Measurements from ENCODE around the gene HS2ST1. TPM values are rescaled to one million over a fixed set of nuclear protein-coding genes. Genes with fewer than 3 reads are reported as not detected.
"Not testable (repeated sequence)": the region's sequence is repeated elsewhere in the genome, so short reads cannot be mapped to it uniquely, and the experiment has no call there.

HS2ST1 gene
- total RNA-seq, 1 experiment from 2014 or later: 18.3 TPM

GRCh38 chr1:87027561-87027960 is 113.1 kb downstream of the HS2ST1 start:
- H3K27ac ChIP-seq; H3K36me3 ChIP-seq; H3K4me3 ChIP-seq; DNase-seq (ENCODE audit: low read depth in 1 of 2, low spot score in 2 of 2); H3K4me1 ChIP-seq (replicated peaks); H3K9me3 ChIP-seq (replicated peaks); H3K27me3 ChIP-seq (replicated peaks): not testable (repeated sequence)

GRCh38 chr1:87028576-87028975 is 114.1 kb downstream of the HS2ST1 start:
- H3K27me3 ChIP-seq (replicated peaks): no peaks in the 10 kb centered on the region
- H3K27ac ChIP-seq: no peak overlapping the region
- no peaks in the 10 kb centered on the region for H3K36me3 ChIP-seq
- DNase-seq (ENCODE audit: low read depth in 1 of 2, low spot score in 2 of 2): no peak
- no peak overlapping the region for H3K4me3 ChIP-seq
- H3K9me3 ChIP-seq (replicated peaks): no peaks in the 10 kb centered on the region
- H3K4me1 ChIP-seq (replicated peaks): no peaks in the 10 kb centered on the region

- Histone ChIP-seq H3K4me3 (no peak overlapping the region), H3K9me3 (replicated peaks) (no peaks in the 10 kb centered on the region), H3K36me3 (no peaks in the 10 kb centered on the region), H3K27ac (no peak overlapping the region), H3K4me1 (replicated peaks) (no peaks in the 10 kb centered on the region), H3K27me3 (replicated peaks) (no peaks in the 10 kb centered on the region)
- no peak for DNase-seq (ENCODE audit: low read depth in 1 of 2, low spot score in 2 of 2)
Observed at GRCh38 chr1:87030740-87031690, 116.6 kb downstream of the HS2ST1 start.

- DNase-seq (ENCODE audit: low read depth in 1 of 2, low spot score in 2 of 2): no peak
- H3K27me3 ChIP-seq (replicated peaks): no peaks in the 10 kb centered on the region
- H3K4me1 ChIP-seq (replicated peaks): no peaks in the 10 kb centered on the region
- H3K27ac ChIP-seq: no peak overlapping the region
- H3K9me3 ChIP-seq (replicated peaks): no peaks in the 10 kb centered on the region
- no peak overlapping the region for H3K4me3 ChIP-seq
- no peaks in the 10 kb centered on the region for H3K36me3 ChIP-seq
Observed at GRCh38 chr1:87034351-87034750, 119.9 kb downstream of the HS2ST1 start.

- no peaks in the 10 kb centered on the region for H3K9me3 ChIP-seq (replicated peaks)
- no peaks in the 10 kb centered on the region for H3K27me3 ChIP-seq (replicated peaks)
- H3K36me3 ChIP-seq: no peaks in the 10 kb centered on the region
- no peaks in the 10 kb centered on the region for H3K4me1 ChIP-seq (replicated peaks)
- DNase-seq (ENCODE audit: low read depth in 1 of 2, low spot score in 2 of 2): no peak
- no peak overlapping the region for H3K27ac ChIP-seq
- no peak overlapping the region for H3K4me3 ChIP-seq
Observed at GRCh38 chr1:87039096-87039495, 124.7 kb downstream of the HS2ST1 start.

- no peaks in the 10 kb centered on the region for H3K27me3 ChIP-seq (replicated peaks)
- H3K4me3 ChIP-seq: no peak overlapping the region
- no peak overlapping the region for H3K27ac ChIP-seq
- no peak for DNase-seq (ENCODE audit: low read depth in 1 of 2, low spot score in 2 of 2)
- H3K9me3 ChIP-seq (replicated peaks): no peaks in the 10 kb centered on the region
- H3K36me3 ChIP-seq: no peaks in the 10 kb centered on the region
- H3K4me1 ChIP-seq (replicated peaks): no peaks in the 10 kb centered on the region
Observed at GRCh38 chr1:87042111-87042811, 127.8 kb downstream of the HS2ST1 start.

GRCh38 chr1:87044424-87044823 is 130.0 kb downstream of the HS2ST1 start:
- H3K9me3 ChIP-seq (replicated peaks): no peaks in the 10 kb centered on the region
- H3K4me1 ChIP-seq (replicated peaks): no peaks in the 10 kb centered on the region
- no peaks in the 10 kb centered on the region for H3K36me3 ChIP-seq
- no peak overlapping the region for H3K27ac ChIP-seq
- no peak for DNase-seq (ENCODE audit: low read depth in 1 of 2, low spot score in 2 of 2)
- H3K4me3 ChIP-seq: no peak overlapping the region
- no peaks in the 10 kb centered on the region for H3K27me3 ChIP-seq (replicated peaks)

GRCh38 chr1:87044840-87045239 is 130.4 kb downstream of the HS2ST1 start:
- Histone ChIP-seq H3K4me3 (no peak overlapping the region), H3K4me1 (replicated peaks) (no peaks in the 10 kb centered on the region), H3K36me3 (no peaks in the 10 kb centered on the region), H3K27me3 (replicated peaks) (no peaks in the 10 kb centered on the region), H3K27ac (no peak overlapping the region), H3K9me3 (replicated peaks) (no peaks in the 10 kb centered on the region)
- no peak for DNase-seq (ENCODE audit: low read depth in 1 of 2, low spot score in 2 of 2)

- Histone ChIP-seq H3K4me1 (replicated peaks) (no peaks in the 10 kb centered on the region), H3K27ac (no peak overlapping the region), H3K36me3 (no peaks in the 10 kb centered on the region), H3K9me3 (replicated peaks) (no peaks in the 10 kb centered on the region), H3K27me3 (replicated peaks) (no peaks in the 10 kb centered on the region), H3K4me3 (no peak overlapping the region)
- no peak for DNase-seq (ENCODE audit: low read depth in 1 of 2, low spot score in 2 of 2)
Observed at GRCh38 chr1:87045761-87046304, 131.4 kb downstream of the HS2ST1 start.

GRCh38 chr1:87046951-87047350 is 132.5 kb downstream of the HS2ST1 start:
- no peaks in the 10 kb centered on the region for H3K4me1 ChIP-seq (replicated peaks)
- H3K4me3 ChIP-seq: no peak overlapping the region
- H3K36me3 ChIP-seq: no peaks in the 10 kb centered on the region
- no peaks in the 10 kb centered on the region for H3K27me3 ChIP-seq (replicated peaks)
- H3K27ac ChIP-seq: no peak overlapping the region
- no peak for DNase-seq (ENCODE audit: low read depth in 1 of 2, low spot score in 2 of 2)
- no peaks in the 10 kb centered on the region for H3K9me3 ChIP-seq (replicated peaks)

- H3K27ac ChIP-seq: no peak overlapping the region
- no peaks in the 10 kb centered on the region for H3K27me3 ChIP-seq (replicated peaks)
- H3K9me3 ChIP-seq (replicated peaks): no peaks in the 10 kb centered on the region
- H3K4me3 ChIP-seq: no peak overlapping the region
- no peaks in the 10 kb centered on the region for H3K36me3 ChIP-seq
- DNase-seq (ENCODE audit: low read depth in 1 of 2, low spot score in 2 of 2): no peak
- H3K4me1 ChIP-seq (replicated peaks): no peaks in the 10 kb centered on the region
Observed at GRCh38 chr1:87048237-87048636, 133.8 kb downstream of the HS2ST1 start.

- no peaks in the 10 kb centered on the region for H3K4me1 ChIP-seq (replicated peaks)
Observed at GRCh38 chr1:87051965-87052364, 137.5 kb downstream of the HS2ST1 start.

GRCh38 chr1:87052400-87052799 is 138.0 kb downstream of the HS2ST1 start:
- H3K27ac ChIP-seq: no peak overlapping the region
- H3K36me3 ChIP-seq: no peaks in the 10 kb centered on the region
- no peak overlapping the region for H3K4me3 ChIP-seq
- DNase-seq (ENCODE audit: low read depth in 1 of 2, low spot score in 2 of 2): no peak
- H3K27me3 ChIP-seq (replicated peaks): no peaks in the 10 kb centered on the region
- no peaks in the 10 kb centered on the region for H3K4me1 ChIP-seq (replicated peaks)
- no peaks in the 10 kb centered on the region for H3K9me3 ChIP-seq (replicated peaks)

More at GRCh38 chr1:87051965-87052364, 137.5 kb downstream of the HS2ST1 start:
- Histone ChIP-seq H3K27me3 (replicated peaks) (no peaks in the 10 kb centered on the region), H3K36me3 (no peaks in the 10 kb centered on the region), H3K4me3 (no peak overlapping the region), H3K27ac (no peak overlapping the region), H3K9me3 (replicated peaks) (no peaks in the 10 kb centered on the region)
- DNase-seq (ENCODE audit: low read depth in 1 of 2, low spot score in 2 of 2): no peak

- no peaks in the 10 kb centered on the region for H3K36me3 ChIP-seq
- DNase-seq (ENCODE audit: low read depth in 1 of 2, low spot score in 2 of 2): no peak
- H3K27ac ChIP-seq: no peak overlapping the region
Observed at GRCh38 chr1:87052961-87053360, 138.5 kb downstream of the HS2ST1 start.

More at GRCh38 chr1:87052961-87053360, 138.5 kb downstream of the HS2ST1 start:
- Histone ChIP-seq H3K27me3 (replicated peaks) (no peaks in the 10 kb centered on the region), H3K4me3 (no peak overlapping the region), H3K9me3 (replicated peaks) (no peaks in the 10 kb centered on the region), H3K4me1 (replicated peaks) (no peaks in the 10 kb centered on the region)

Data from SJSA1 (cell line).